HepG2 (cell line): ENCODE results near the gene C3orf22. TPM values are rescaled to one million over a fixed set of nuclear protein-coding genes. Genes with fewer than 3 reads are reported as not detected.

Experiments used
- ATAC-seq: fragments of 200-7000 bp; cut with Tn5 transposase; 3 replicates; pipeline ENCODE4 v1.9.1; 2020; ENCODE audit warnings: mild to moderate bottlenecking, moderate library complexity
- BruUV-seq: library from RNA; stranded (reverse); fragments of 400-500 nt; replicated peaks from 2 replicates; lab custom pipeline; 2021; lab: Mats Ljungman, UMichigan
- CTCF ChIA-PET: fragments of 300-600 bp; formaldehyde crosslinking; extraction: SDS; loops from one replicate; lab custom pipeline; 2021; ENCODE audit warnings: low total read pairs, inconsistent platforms, low intra/inter-chr PET ratio; lab: Yijun Ruan, JAX
- POLR2A ChIA-PET: fragments of 350-600 bp; sonication (Branson Sonifier 250); formaldehyde crosslinking; loops from one replicate; lab custom pipeline; 2020; ENCODE audit warnings: antibody characterized with exemption, inconsistent platforms; lab: Yijun Ruan, JAX
- DNase-seq: peaks from one replicate; pipeline ENCODE4 v3.0.0-alpha.2; 2015; ENCODE audit warnings: low spot score
- FAIRE-seq: peaks from 3 replicates; lab custom pipeline; 2011; peaks lifted over from hg19 to GRCh38; lab: Jason Lieb, UNC
- H2AFZ ChIP-seq: one replicate; pipeline ENCODE4 v1.6.1; 2011; ENCODE audit warnings: low read length, inconsistent platforms
- H3K27ac ChIP-seq: fragments of 300-600 bp; 3 replicates; pipeline ENCODE4 v1.8.0; 2011; ENCODE audit warnings: mixed run types, mild to moderate bottlenecking, mixed read lengths, low read length, inconsistent platforms; ENCODE audit not compliant: insufficient read depth; ENCODE audit errors: extremely low read length
- H3K27me3 ChIP-seq, 2 experiments: fragments of 200-600 bp in 1 of 2; 2 replicates in 1 of 2; 3 replicates in 1 of 2; pipeline versions ENCODE4 v1.6.0 to v1.8.0; 2011; ENCODE audit warnings: low read length in 2 of 2, mild to moderate bottlenecking in 2 of 2, moderate library complexity in 2 of 2, inconsistent platforms in 1 of 2; ENCODE audit not compliant: insufficient read depth in 2 of 2, control insufficient read depth in 1 of 2
- H3K36me3 ChIP-seq, 2 experiments: fragments of 200-600 bp in 1 of 2; replicated peaks in 1 of 2; 2 replicates in 1 of 2; 3 replicates in 1 of 2; pipeline versions ENCODE4 v1.5.1 to v1.8.0; 2011; ENCODE audit warnings: low read length in 2 of 2, inconsistent platforms in 1 of 2; ENCODE audit not compliant: insufficient read depth in 2 of 2, control insufficient read depth in 1 of 2
- H3K4me1 ChIP-seq: 2 replicates; pipeline ENCODE4 v1.5.1; 2012; ENCODE audit warnings: low read length, inconsistent platforms; ENCODE audit not compliant: insufficient read depth
- H3K4me2 ChIP-seq: 2 replicates; pipeline ENCODE4 v1.6.0; 2011; ENCODE audit warnings: low read depth, low read length, inconsistent platforms
- H3K4me3 ChIP-seq, 3 experiments: fragments of 200-600 bp in 1 of 3; sonication (generic), shearing (Covaris generic) in 1 of 3; replicated peaks in 1 of 3; 2 replicates each; pipeline ENCODE4 v1.5.1; 2011 to 2016; ENCODE audit warnings: low read length in 3 of 3, inconsistent platforms in 2 of 3, low read depth in 2 of 3, mild to moderate bottlenecking in 2 of 3, control low read depth in 1 of 3, mixed read lengths in 1 of 3; ENCODE audit not compliant: insufficient read depth in 1 of 3
- H3K79me2 ChIP-seq: one replicate; pipeline ENCODE4 v1.6.1; 2011; ENCODE audit warnings: low read length, inconsistent platforms; ENCODE audit not compliant: insufficient read depth
- H3K9ac ChIP-seq: 2 replicates; pipeline ENCODE4 v1.6.0; 2011; ENCODE audit warnings: mild to moderate bottlenecking, low read depth, low read length, inconsistent platforms; ENCODE audit not compliant: insufficient read depth
- H3K9me3 ChIP-seq: 2 replicates; pipeline ENCODE4 v1.5.1; 2012; ENCODE audit warnings: mild to moderate bottlenecking, low read length
- H4K20me1 ChIP-seq: 2 replicates; pipeline ENCODE4 v1.6.0; 2011; ENCODE audit warnings: inconsistent platforms, mild to moderate bottlenecking, low read length, moderate library complexity; ENCODE audit not compliant: insufficient read depth
- ARHGAP35 ChIP-seq: sonication (generic); formaldehyde crosslinking; IDR thresholded peaks from 2 replicates; pipeline ENCODE4 v1.9.0; 2022; ENCODE audit warnings: mild to moderate bottlenecking, inconsistent platforms, moderate library complexity, missing genetic modification reagents, borderline replicate concordance
- ASH2L ChIP-seq: fragments of 300-600, 200-600 bp; sonication (generic); IDR thresholded peaks from 2 replicates; pipeline ENCODE4 v1.7.0; 2017; ENCODE audit warnings: low read depth, mild to moderate bottlenecking, moderate library complexity, mixed read lengths, low read length; ENCODE audit not compliant: insufficient read length
- BORCS8-MEF2B ChIP-seq: sonication (generic); formaldehyde crosslinking; IDR thresholded peaks from 2 replicates; pipeline ENCODE4 v1.8.0; 2022; ENCODE audit warnings: mild to moderate bottlenecking, missing genetic modification reagents
- HOXA7 ChIP-seq: sonication (generic); formaldehyde crosslinking; IDR thresholded peaks from 2 replicates; pipeline ENCODE4 v1.8.1; 2022; ENCODE audit warnings: mild to moderate bottlenecking, missing genetic modification reagents, moderate library complexity
- KDM6A ChIP-seq: IDR thresholded peaks from 2 replicates; pipeline ENCODE4 v1.6.1; 2016; ENCODE audit warnings: low read depth
- POLR2AphosphoS5 ChIP-seq: IDR thresholded peaks from 2 replicates; pipeline ENCODE4 v1.6.1; 2012; ENCODE audit warnings: low read depth, low read length
- TGIF2 ChIP-seq: IDR thresholded peaks from 2 replicates; pipeline ENCODE4 v1.6.1; 2016; ENCODE audit warnings: control low read depth, missing compliant biosample characterization
- TP53 ChIP-seq: sonication (generic); formaldehyde crosslinking; conservative IDR thresholded peaks from 2 replicates; pipeline ENCODE4 v1.4.0; 2020; ENCODE audit warnings: missing genetic modification reagents
- TRAFD1 ChIP-seq: sonication (generic); formaldehyde crosslinking; IDR thresholded peaks from 2 replicates; pipeline ENCODE4 v1.5.1; 2020; ENCODE audit warnings: missing genetic modification reagents, mild to moderate bottlenecking, borderline replicate concordance
- ZMYM2 ChIP-seq: sonication (generic); formaldehyde crosslinking; IDR thresholded peaks from 2 replicates; pipeline ENCODE4 v1.8.0; 2022; ENCODE audit warnings: mild to moderate bottlenecking, missing genetic modification reagents
- ZNF225 ChIP-seq: sonication (generic); formaldehyde crosslinking; IDR thresholded peaks from 2 replicates; pipeline ENCODE4 v1.4.0; 2020; ENCODE audit warnings: mild to moderate bottlenecking, missing genetic modification reagents
- ZNF230 ChIP-seq: sonication (generic); formaldehyde crosslinking; IDR thresholded peaks from 2 replicates; pipeline ENCODE4 v1.4.0; 2020; ENCODE audit warnings: mild to moderate bottlenecking, missing genetic modification reagents
- ZNF570 ChIP-seq: sonication (generic); formaldehyde crosslinking; IDR thresholded peaks from 2 replicates; pipeline ENCODE4 v1.4.0; 2020; ENCODE audit warnings: mild to moderate bottlenecking, missing genetic modification reagents, borderline replicate concordance
- ZNF646 ChIP-seq: sonication (generic); formaldehyde crosslinking; IDR thresholded peaks from 2 replicates; pipeline ENCODE4 v1.9.0; 2021; ENCODE audit warnings: mild to moderate bottlenecking, missing genetic modification reagents
- ZNF83 ChIP-seq: sonication (generic); formaldehyde crosslinking; IDR thresholded peaks from 2 replicates; pipeline ENCODE4 v1.4.0; 2020; ENCODE audit warnings: missing genetic modification reagents, mild to moderate bottlenecking, borderline replicate concordance
- ZSCAN9 ChIP-seq: IDR thresholded peaks from 2 replicates; pipeline ENCODE4 v1.6.1; 2016; ENCODE audit warnings: borderline replicate concordance
- WGBS: methylation state at CpG from one replicate; pipeline ENCODE4 v1.1.6; 2017; ENCODE audit warnings: low lambda C conversion rate; 5-methylcytosine and 5-hydroxymethylcytosine counted together
- in situ Hi-C: cut with HindIII; loops from 2 replicates; pipeline ENCODE4 v1.10.0; 2017; ENCODE audit warnings: low pct_unique_long_range_greater_than_20kb; ENCODE audit not compliant: extremely low pct_ligation_motif_present
- intact Hi-C: fragments of 100-400 bp; cut with micrococcal nuclease; formaldehyde crosslinking; loops from one replicate; pipeline ENCODE4 v1.10.0; 2022; ENCODE audit not compliant: unreplicated experiment
- polyA plus RNA-seq, 8 experiments: library from polyadenylated mRNA; depleted of rRNA in 3 of 8; stranded (reverse) in 7 of 8; unstranded in 1 of 8; fragments of >200 nt; fragmentation: Illumina TruSeq in 4 of 8; extraction: Trizol in 4 of 8; gene quantifications; 2 replicates each; pipeline versions ENCODE4 v1.2.1 to v1.2.3, GENCODE V29; 2011 to 2016; ENCODE audit warnings: low read depth in 4 of 8, missing spikeins in 1 of 8, mixed read lengths in 1 of 8; ENCODE audit not compliant: insufficient read depth in 1 of 8
- total RNA-seq, 5 experiments: library from RNA; depleted of rRNA; stranded (reverse); fragments of >200 nt; fragmentation: Illumina TruSeq; extraction: Trizol; gene quantifications; 2 replicates each; pipeline ENCODE4 v1.2.3, GENCODE V29; 2016; ENCODE audit warnings: low read depth in 1 of 5
- TF ChIP-seq, protein P1 (sequence below): sonication (generic); formaldehyde crosslinking; IDR thresholded peaks from 2 replicates; pipeline ENCODE4 v1.8.1; 2022; ENCODE audit warnings: mild to moderate bottlenecking, missing genetic modification reagents

The C3orf22 gene
- total and polyA plus RNA-seq, 2 of the 13 experiments (the other 11 are each of a cell fraction or from before 2014, with no cell fraction given) = not detected

GRCh38 chr3:126546013-126546412 is 12.7 kb downstream of the C3orf22 start:
- Histone ChIP-seq H3K79me2 (no peaks in the 10 kb centered on the region), H3K4me1 (peaks cover 8% of the 10 kb centered on the region; the same call in 1 of the 2 replicates), H4K20me1 (no peaks in the 10 kb centered on the region), H3K9me3 (no peaks in the 10 kb centered on the region), H3K27ac (no peak overlapping the region), H3K36me3 (peaks cover 6 to 12% of the 10 kb centered on the region in 2 experiments; a peak in 3 of 5 replicates), H2AFZ (no peak overlapping the region), H3K9ac (no peak overlapping the region), H3K4me3 (no peak overlapping the region), H3K4me2 (no peak overlapping the region), H3K27me3 (peaks cover 0 to 10% of the 10 kb centered on the region in 2 experiments; a peak in 2 of 5 replicates)
- in situ Hi-C loops (no loop called here), intact Hi-C loops (no loop called here)
- no TSS peak for BruUV-seq
- no peak for DNase-seq
- ATAC-seq = no peak
- no CpG with 5 or more reads among the region's 6 CpGs for WGBS
- CTCF ChIA-PET = no interaction called here
- POLR2A ChIA-PET = no interaction called here
- FAIRE-seq = no peak
- TF ChIP-seq ZNF225 (CRISPR knock-in tag) (no peak), ZNF570 (CRISPR knock-in tag) (no peak), ARHGAP35 (CRISPR knock-in tag) (no peak), ZNF83 (CRISPR knock-in tag) (no peak), ZMYM2 (CRISPR knock-in tag) (no peak), POLR2AphosphoS5 (no peak), ZNF230 (CRISPR knock-in tag) (no peak), ZNF646 (CRISPR knock-in tag) (no peak), HOXA7 (CRISPR knock-in tag) (no peak), TP53 (CRISPR knock-in tag) (no peak), BORCS8-MEF2B (CRISPR knock-in tag) (no peak), ASH2L (no peak), TGIF2 (no peak), KDM6A (CRISPR knock-in tag) (no peak), TRAFD1 (no peak), ZSCAN9 (CRISPR knock-in tag) (no peak)
- TF ChIP-seq, protein P1, sequence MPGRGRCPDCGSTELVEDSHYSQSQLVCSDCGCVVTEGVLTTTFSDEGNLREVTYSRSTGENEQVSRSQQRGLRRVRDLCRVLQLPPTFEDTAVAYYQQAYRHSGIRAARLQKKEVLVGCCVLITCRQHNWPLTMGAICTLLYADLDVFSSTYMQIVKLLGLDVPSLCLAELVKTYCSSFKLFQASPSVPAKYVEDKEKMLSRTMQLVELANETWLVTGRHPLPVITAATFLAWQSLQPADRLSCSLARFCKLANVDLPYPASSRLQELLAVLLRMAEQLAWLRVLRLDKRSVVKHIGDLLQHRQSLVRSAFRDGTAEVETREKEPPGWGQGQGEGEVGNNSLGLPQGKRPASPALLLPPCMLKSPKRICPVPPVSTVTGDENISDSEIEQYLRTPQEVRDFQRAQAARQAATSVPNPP (CRISPR knock-in tag) = no peak
